Gastrocnemius medialis (tissue), 4 donors: ENCODE measurements around the gene CHST15. TPM values are rescaled to one million over a fixed set of nuclear protein-coding genes. Genes with fewer than 3 reads are reported as not detected.
A peak's percentile ranks its signal among the peaks of the same experiment; 100 is the strongest.

Experiments used
- ATAC-seq, 2 donors: fragments of 150-250 bp; one replicate each; pipeline ENCODE4 v1.9.1; 2016
- DNase-seq, 2 donors: peaks; one replicate each; pipeline ENCODE4 v3.0.0-alpha.2; 2019
- H3K27ac ChIP-seq, 4 donors: fragments of 200-600 bp; sonication (generic); 1 replicate in 1 of 4; 2 replicates in 3 of 4; pipeline ENCODE4 v1.5.1; 2016 to 2018; ENCODE audit warnings: mild to moderate bottlenecking in 2 of 4, moderate library complexity in 1 of 4
- H3K27me3 ChIP-seq, 3 donors: fragments of 200-600 bp; sonication (generic) in 2 of 3; 1 replicate in 1 of 3; 2 replicates in 2 of 3; pipeline versions ENCODE4 v1.5.1 to v1.6.0; 2016 to 2019; ENCODE audit warnings: mild to moderate bottlenecking in 1 of 3, moderate library complexity in 1 of 3
- H3K36me3 ChIP-seq, 2 donors: fragments of 200-600 bp; sonication (generic) in 1 of 2; one replicate each; pipeline ENCODE4 v1.5.1; 2017 to 2018
- H3K4me1 ChIP-seq, 2 donors: fragments of 200-600 bp; sonication (generic) in 1 of 2; one replicate each; pipeline ENCODE4 v1.5.1; 2016 to 2017; ENCODE audit warnings: mild to moderate bottlenecking in 2 of 2
- H3K4me3 ChIP-seq, 4 donors: fragments of 200-600 bp; sonication (generic) in 3 of 4; 1 replicate in 1 of 4; 2 replicates in 3 of 4; pipeline ENCODE4 v1.5.1; 2016 to 2019; ENCODE audit warnings: mild to moderate bottlenecking in 2 of 4
- H3K9me3 ChIP-seq, 3 donors: fragments of 200-600 bp; sonication (generic) in 2 of 3; 1 replicate in 1 of 3; 2 replicates in 2 of 3; pipeline ENCODE4 v1.5.1; 2016 to 2019
- POLR2A ChIP-seq, 2 donors: fragments of 450-650 bp; IDR thresholded peaks; one replicate each; pipeline ENCODE4 v1.6.1; 2017; ENCODE audit warnings: antibody characterized with exemption in 2 of 2, mild to moderate bottlenecking in 2 of 2, moderate library complexity in 2 of 2
- in situ Hi-C, 4 donors: fragments of 200-750 bp; cut with MboI; loops; one replicate each; pipeline versions ENCODE4 v1.15.0 to v1.8.0; 2017; ENCODE audit warnings: low sequenced_read_pairs in 4 of 4
- intact Hi-C: fragments of 100-400 bp; cut with DNase I; formaldehyde crosslinking; loops from one replicate; pipeline ENCODE4 v1.15.1; 2023; ENCODE audit warnings: low total_unique reads
- total RNA-seq, 4 donors: library from RNA; depleted of rRNA; stranded (reverse); fragments of >200 nt; gene quantifications; one replicate each; pipeline versions ENCODE4 v1.1.0 to v1.2.3, GENCODE V29; 2016
- TF ChIP-seq, protein P1 (sequence below), 5 experiments: fragments of 450-650 bp in 3 of 5; fragments of 200-600 bp in 2 of 5; sonication (generic) in 2 of 5; IDR thresholded peaks in 4 of 5; conservative IDR thresholded peaks in 1 of 5; 1 replicate in 4 of 5; 2 replicates in 1 of 5; pipeline ENCODE4 v1.5.1; 2016 to 2019; ENCODE audit warnings: antibody characterized with exemption in 5 of 5, mild to moderate bottlenecking in 3 of 5, moderate library complexity in 3 of 5

CHST15 gene
- total RNA-seq, 4 donors from 2014 or later: 9.0 to 32.2 (median 20.3) TPM

DNA sequence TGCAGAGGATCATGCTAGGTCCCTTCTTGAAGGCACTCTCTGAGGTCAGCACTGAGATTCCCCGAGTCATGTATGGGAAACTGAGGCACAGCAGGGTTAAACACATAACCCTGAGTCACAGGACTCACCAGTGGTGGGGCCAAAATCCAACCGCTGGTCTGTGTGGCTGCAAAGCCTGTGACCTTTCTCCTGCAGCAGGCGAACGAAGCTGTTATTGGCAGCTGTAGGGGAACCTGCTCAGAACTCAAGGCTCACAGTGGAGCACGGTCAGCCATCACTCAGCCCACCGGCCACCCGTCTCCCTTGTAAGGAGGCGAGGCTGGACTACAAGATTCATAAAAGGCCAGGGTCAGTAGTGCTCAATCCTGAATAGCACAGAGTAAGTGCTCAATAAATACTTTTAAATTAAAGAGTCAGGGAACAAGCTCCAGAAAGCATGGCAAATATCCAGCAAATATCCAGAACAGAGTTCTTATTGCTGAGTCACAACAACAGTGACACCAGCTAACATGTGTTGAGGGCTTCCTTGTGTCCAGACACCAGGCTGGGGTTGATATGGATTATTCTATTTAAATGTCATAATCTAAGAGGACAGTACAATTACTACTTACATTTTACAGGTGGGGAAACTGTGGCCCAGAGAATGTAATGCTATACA, 34.9 kb downstream of the CHST15 start:
- ATAC-seq (no peak), DNase-seq (no peak)
- no peak overlapping the region for H3K27ac ChIP-seq
- no peak overlapping the region for H3K4me3 ChIP-seq
- TF ChIP-seq, protein P1, sequence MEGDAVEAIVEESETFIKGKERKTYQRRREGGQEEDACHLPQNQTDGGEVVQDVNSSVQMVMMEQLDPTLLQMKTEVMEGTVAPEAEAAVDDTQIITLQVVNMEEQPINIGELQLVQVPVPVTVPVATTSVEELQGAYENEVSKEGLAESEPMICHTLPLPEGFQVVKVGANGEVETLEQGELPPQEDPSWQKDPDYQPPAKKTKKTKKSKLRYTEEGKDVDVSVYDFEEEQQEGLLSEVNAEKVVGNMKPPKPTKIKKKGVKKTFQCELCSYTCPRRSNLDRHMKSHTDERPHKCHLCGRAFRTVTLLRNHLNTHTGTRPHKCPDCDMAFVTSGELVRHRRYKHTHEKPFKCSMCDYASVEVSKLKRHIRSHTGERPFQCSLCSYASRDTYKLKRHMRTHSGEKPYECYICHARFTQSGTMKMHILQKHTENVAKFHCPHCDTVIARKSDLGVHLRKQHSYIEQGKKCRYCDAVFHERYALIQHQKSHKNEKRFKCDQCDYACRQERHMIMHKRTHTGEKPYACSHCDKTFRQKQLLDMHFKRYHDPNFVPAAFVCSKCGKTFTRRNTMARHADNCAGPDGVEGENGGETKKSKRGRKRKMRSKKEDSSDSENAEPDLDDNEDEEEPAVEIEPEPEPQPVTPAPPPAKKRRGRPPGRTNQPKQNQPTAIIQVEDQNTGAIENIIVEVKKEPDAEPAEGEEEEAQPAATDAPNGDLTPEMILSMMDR (IDR thresholded peaks at IDR 0.05 in 4 of 5, conservative IDR thresholded peaks at IDR 0.05 in 1 of 5): no peak
- no peak for TF ChIP-seq POLR2A (IDR thresholded peaks at IDR 0.05)
- in situ Hi-C loops (no loop called here), intact Hi-C loops (no loop called here)
- no peaks in the 10 kb centered on the region for H3K36me3 ChIP-seq
- no peaks in the 10 kb centered on the region for H3K9me3 ChIP-seq
- no peaks in the 10 kb centered on the region for H3K27me3 ChIP-seq
- peaks cover 0 to 7% of the 10 kb centered on the region in 2 donors for H3K4me1 ChIP-seq

DNA sequence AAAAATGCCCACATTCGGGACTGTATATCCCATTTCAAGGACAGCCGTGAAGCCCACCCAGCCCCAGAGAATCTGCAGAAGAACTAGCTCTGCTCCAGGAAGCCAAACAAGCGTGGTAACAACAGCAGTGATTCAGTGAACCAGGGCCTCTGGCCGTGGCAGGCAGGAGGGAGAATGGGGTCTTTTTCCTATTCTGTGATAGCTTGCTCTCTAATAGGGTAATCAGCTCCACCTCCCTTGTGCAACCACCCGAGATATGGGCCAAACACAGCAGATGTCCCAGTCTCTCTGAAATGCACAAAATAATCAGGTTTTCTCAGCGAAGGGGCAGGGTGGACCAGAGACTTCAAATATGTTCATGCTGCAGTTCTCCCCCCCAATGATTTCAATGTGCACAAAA, 35.8 kb downstream of the CHST15 start:
- no peak overlapping the region for H3K4me3 ChIP-seq
- no peak overlapping the region for H3K27ac ChIP-seq
- H3K27me3 ChIP-seq: no peaks in the 10 kb centered on the region
- peaks cover 0 to 10% of the 10 kb centered on the region in 2 donors for H3K4me1 ChIP-seq
- DNase-seq: no peak
- no peaks in the 10 kb centered on the region for H3K36me3 ChIP-seq
- no peak for ATAC-seq
- in situ Hi-C loops: no loop called here
- no peaks in the 10 kb centered on the region for H3K9me3 ChIP-seq
- TF ChIP-seq, protein P1 (IDR thresholded peaks at IDR 0.05 in 4 of 5, conservative IDR thresholded peaks at IDR 0.05 in 1 of 5): no peak
- TF ChIP-seq POLR2A (IDR thresholded peaks at IDR 0.05): no peak
- intact Hi-C loops: no loop called here

DNA sequence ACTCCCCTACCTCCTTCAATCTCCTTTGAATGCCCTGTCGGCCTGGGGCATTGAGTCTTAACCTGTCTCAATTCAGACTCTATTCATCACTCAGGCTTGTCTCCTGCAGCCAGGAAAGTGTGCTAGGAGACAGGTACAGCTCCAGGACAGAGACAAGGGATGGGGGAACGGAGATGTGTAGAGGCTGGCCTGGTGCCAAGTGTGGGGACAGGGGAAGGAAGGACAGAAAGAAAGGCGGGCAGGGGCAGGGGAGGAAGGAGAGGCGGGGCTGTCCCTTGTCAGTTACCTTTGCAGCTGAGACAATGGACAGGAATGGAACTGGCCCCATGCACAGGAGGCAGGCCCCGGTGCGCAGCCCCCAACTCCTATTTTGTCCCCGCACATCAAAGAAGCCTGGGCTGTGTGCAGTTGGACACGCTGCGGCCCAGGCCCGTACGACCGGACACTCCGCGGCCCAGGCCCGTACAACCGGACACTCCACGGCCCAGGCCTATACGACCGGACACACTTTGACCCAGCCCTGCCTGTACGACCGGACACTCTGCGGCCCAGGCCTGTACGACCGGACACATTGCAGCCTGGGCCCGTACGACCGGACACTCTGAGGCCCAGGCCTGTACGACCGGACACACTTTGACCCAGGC, 36.9 kb downstream of the CHST15 start:
- DNase-seq: no peak
- H3K4me1 ChIP-seq: peaks cover under 1 to 15% of the 10 kb centered on the region in 2 donors
- in situ Hi-C loops (no loop called here), intact Hi-C loops (no loop called here)
- no peak overlapping the region for H3K4me3 ChIP-seq
- H3K9me3 ChIP-seq: no peaks in the 10 kb centered on the region
- TF ChIP-seq, protein P1 (IDR thresholded peaks at IDR 0.05 in 4 of 5, conservative IDR thresholded peaks at IDR 0.05 in 1 of 5): no peak
- no peak for TF ChIP-seq POLR2A (IDR thresholded peaks at IDR 0.05)
- no peak for ATAC-seq
- H3K27ac ChIP-seq: no peak overlapping the region
- H3K36me3 ChIP-seq: no peaks in the 10 kb centered on the region
- H3K27me3 ChIP-seq: no peaks in the 10 kb centered on the region

DNA sequence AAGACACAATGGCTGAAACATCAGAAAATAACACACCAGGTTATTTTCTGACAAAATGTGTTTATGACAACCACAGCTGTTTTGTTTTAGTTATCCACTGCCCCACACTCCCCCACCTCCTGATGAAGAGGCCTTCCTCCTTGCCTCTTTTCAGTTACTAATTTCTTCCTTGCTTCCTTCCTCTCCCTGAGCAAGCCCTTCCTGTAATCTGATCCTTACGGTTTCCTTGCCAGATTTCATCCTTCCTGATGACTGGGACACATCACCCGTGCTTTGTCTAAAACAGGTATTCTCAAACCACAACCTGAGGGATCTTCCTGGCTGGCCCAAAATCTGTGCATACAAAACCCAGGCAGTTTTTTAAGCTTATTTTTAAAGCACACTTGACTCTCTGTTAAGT, 39.4 kb downstream of the CHST15 start:
- H3K4me3 ChIP-seq: no peak overlapping the region
- DNase-seq (no peak), ATAC-seq (peak; percentile 61 to 78)
- intact Hi-C loops: no loop called here
- H3K27me3 ChIP-seq: no peaks in the 10 kb centered on the region
- H3K9me3 ChIP-seq: no peaks in the 10 kb centered on the region
- in situ Hi-C loops: no loop called here
- H3K4me1 ChIP-seq: peaks cover 3 to 21% of the 10 kb centered on the region in 2 donors
- TF ChIP-seq, protein P1 (IDR thresholded peaks at IDR 0.05 in 4 of 5, conservative IDR thresholded peaks at IDR 0.05 in 1 of 5): no peak
- TF ChIP-seq POLR2A (IDR thresholded peaks at IDR 0.05): no peak
- peak overlapping the region in 2 of 4 donors; percentile 16 to 43 for H3K27ac ChIP-seq
- no peaks in the 10 kb centered on the region for H3K36me3 ChIP-seq
